ENCODE data around the gene ARID1B. TPM values are rescaled to one million over a fixed set of nuclear protein-coding genes. Genes with fewer than 3 reads are reported as not detected.

The ARID1B gene
- total RNA-seq, 2 experiments from 2014 or later = 90.1 to 164 TPM

GRCh38 chr6:157186785-157187181, 409.6 kb downstream of the ARID1B start:
- H3K4me1 ChIP-seq (ENCODE audit: insufficient read depth, low read length, poor library complexity, severe bottlenecking) = no peaks in the 10 kb centered on the region
- no peaks in the 10 kb centered on the region for H4K20me1 ChIP-seq (ENCODE audit: insufficient read depth, low read length)
- no peak for TF ChIP-seq CTCF (conservative IDR thresholded peaks at IDR 0.05; ENCODE audit: low read length)
- TF ChIP-seq EZH2phosphoT487 (IDR thresholded peaks at IDR 0.05; ENCODE audit: borderline replicate concordance, low read depth, low read length) = no peak
- H3K27ac ChIP-seq (ENCODE audit: low read depth, low read length, poor library complexity, severe bottlenecking) = no peak overlapping the region
- intact Hi-C loops (cut with micrococcal nuclease; ENCODE audit: unreplicated experiment) = loop anchor here (10.0 kb wide), 1 partner anchor 402 kb away; no protein-coding TSS in a partner anchor
- ChIA-PET CTCF (ENCODE audit: unreplicated experiment) (no interaction called here), POLR2A (interaction anchor here (0.6 kb wide), 3 partner anchors 39 to 1722 kb away, joined by 3 to 4 read pairs (median 3); no protein-coding TSS in a partner anchor)
- no TSS peak for BruUV-seq (replicated peaks)
- H3K4me3 ChIP-seq (ENCODE audit: low read depth, low read length, poor library complexity, severe bottlenecking) = no peak overlapping the region
- DNase-seq (ENCODE audit: low spot score) = no peak
- H3K9me3 ChIP-seq (ENCODE audit: low read length) = no peaks in the 10 kb centered on the region
- no peak overlapping the region for H3K4me2 ChIP-seq (ENCODE audit: low read length)
- H2AFZ ChIP-seq (ENCODE audit: low read length) = no peak overlapping the region
- no peaks in the 10 kb centered on the region for H3K79me2 ChIP-seq (ENCODE audit: insufficient read depth, low read depth, low read length)
- no peaks in the 10 kb centered on the region for H3K9me2 ChIP-seq (ENCODE audit: insufficient read depth, low read length)
- peaks cover 93% of the 10 kb centered on the region for H3K36me3 ChIP-seq (ENCODE audit: insufficient read depth, low read length)

- no peaks in the 10 kb centered on the region for H4K20me1 ChIP-seq (ENCODE audit: insufficient read depth, low read length)
- BruUV-seq (replicated peaks) = no TSS peak
- H3K27ac ChIP-seq (ENCODE audit: low read depth, low read length, poor library complexity, severe bottlenecking) = no peak overlapping the region
- peaks cover 98% of the 10 kb centered on the region for H3K36me3 ChIP-seq (ENCODE audit: insufficient read depth, low read length)
- ChIA-PET POLR2A (interaction anchor here (0.6 to 0.7 kb wide), 4 partner anchors 25 to 1722 kb away, joined by 3 to 4 read pairs (median 4); no protein-coding TSS in a partner anchor), CTCF (ENCODE audit: unreplicated experiment) (no interaction called here)
- TF ChIP-seq CTCF (conservative IDR thresholded peaks at IDR 0.05; ENCODE audit: low read length) (no peak), EZH2phosphoT487 (IDR thresholded peaks at IDR 0.05; ENCODE audit: borderline replicate concordance, low read depth, low read length) (no peak)
- no peak overlapping the region for H3K4me2 ChIP-seq (ENCODE audit: low read length)
- H3K79me2 ChIP-seq (ENCODE audit: insufficient read depth, low read depth, low read length) = no peaks in the 10 kb centered on the region
- H2AFZ ChIP-seq (ENCODE audit: low read length) = no peak overlapping the region
- no peak for DNase-seq (ENCODE audit: low spot score)
- H3K4me3 ChIP-seq (ENCODE audit: low read depth, low read length, poor library complexity, severe bottlenecking) = no peak overlapping the region
- intact Hi-C loops (cut with micrococcal nuclease; ENCODE audit: unreplicated experiment) = loop anchor here (10.0 kb wide), 1 partner anchor 403 kb away; no protein-coding TSS in a partner anchor
- H3K4me1 ChIP-seq (ENCODE audit: insufficient read depth, low read length, poor library complexity, severe bottlenecking) = no peaks in the 10 kb centered on the region
- H3K9me3 ChIP-seq (ENCODE audit: low read length) = no peaks in the 10 kb centered on the region
- no peaks in the 10 kb centered on the region for H3K9me2 ChIP-seq (ENCODE audit: insufficient read depth, low read length)
These were observed 410.3 kb downstream of the ARID1B start for GRCh38 chr6:157187182-157188083.

- ChIA-PET POLR2A (interaction anchor here (0.6 kb wide), 1 partner anchor 26 kb away, joined by 4 read pairs; no protein-coding TSS in a partner anchor), CTCF (ENCODE audit: unreplicated experiment) (no interaction called here)
- H3K36me3 ChIP-seq (ENCODE audit: insufficient read depth, low read length) = peaks cover 98% of the 10 kb centered on the region
These were observed 411.0 kb downstream of the ARID1B start for GRCh38 chr6:157188213-157188612.

More at GRCh38 chr6:157188213-157188612, 411.0 kb downstream of the ARID1B start:
- BruUV-seq (replicated peaks) = no TSS peak
- no peaks in the 10 kb centered on the region for H4K20me1 ChIP-seq (ENCODE audit: insufficient read depth, low read length)
- H3K27ac ChIP-seq (ENCODE audit: low read depth, low read length, poor library complexity, severe bottlenecking) = no peak overlapping the region
- no peaks in the 10 kb centered on the region for H3K9me2 ChIP-seq (ENCODE audit: insufficient read depth, low read length)
- no peaks in the 10 kb centered on the region for H3K4me1 ChIP-seq (ENCODE audit: insufficient read depth, low read length, poor library complexity, severe bottlenecking)
- no peak overlapping the region for H3K4me3 ChIP-seq (ENCODE audit: low read depth, low read length, poor library complexity, severe bottlenecking)
- no peak overlapping the region for H2AFZ ChIP-seq (ENCODE audit: low read length)
- TF ChIP-seq CTCF (conservative IDR thresholded peaks at IDR 0.05; ENCODE audit: low read length) = no peak
- TF ChIP-seq EZH2phosphoT487 (IDR thresholded peaks at IDR 0.05; ENCODE audit: borderline replicate concordance, low read depth, low read length) = no peak
- no peaks in the 10 kb centered on the region for H3K9me3 ChIP-seq (ENCODE audit: low read length)
- DNase-seq (ENCODE audit: low spot score) = no peak
- H3K4me2 ChIP-seq (ENCODE audit: low read length) = no peak overlapping the region
- intact Hi-C loops (cut with micrococcal nuclease; ENCODE audit: unreplicated experiment) = loop anchor here (10.0 kb wide), 1 partner anchor 403 kb away; no protein-coding TSS in a partner anchor
- H3K79me2 ChIP-seq (ENCODE audit: insufficient read depth, low read depth, low read length) = no peaks in the 10 kb centered on the region

Data from OCI-LY7 (cell line).